ENCODE data around the gene GRIN2A. TPM values are rescaled to one million over a fixed set of nuclear protein-coding genes. Genes with fewer than 3 reads are reported as not detected.

Gene GRIN2A
- total and polyA plus RNA-seq, 2 donors (not counting 3 experiments of a cell fraction or from before 2014, with no cell fraction given): not detected

GRCh38 chr16:9787717-9788116, 394.5 kb downstream of the GRIN2A start:
- TF ChIP-seq FOS (IDR thresholded peaks at IDR 0.05; ENCODE audit: borderline replicate concordance, insufficient read depth, low read length) (peak; percentile 27), MYC (IDR thresholded peaks at IDR 0.05; ENCODE audit: low read depth, low read length) (no peak)
- Histone ChIP-seq H3K79me2 (ENCODE audit: control insufficient read depth, insufficient read depth, low read length) (no peaks in the 10 kb centered on the region), H3K9ac (replicated peaks; ENCODE audit: extremely low read depth, insufficient read depth, low read length) (no peak overlapping the region), H3K27ac (ENCODE audit: insufficient read depth, low read depth, low read length) (no peak overlapping the region), H3K9me3 (replicated peaks; ENCODE audit: control insufficient read depth, insufficient read depth, low read length) (no peaks in the 10 kb centered on the region), H2AFZ (ENCODE audit: low read depth, low read length) (no peak overlapping the region), H3K4me2 (ENCODE audit: insufficient read depth, low read length) (no peak overlapping the region), H3K4me3 (replicated peaks in 1 of 3; ENCODE audit: insufficient read depth in 1 of 3, low read depth in 1 of 3, low read length in 3 of 3) (no peak overlapping the region), H3K27me3 (ENCODE audit: control insufficient read depth in 2 of 2, insufficient read depth in 2 of 2, low read length in 2 of 2) (no peaks in the 10 kb centered on the region), H3K4me1 (ENCODE audit: control insufficient read depth, extremely low read depth, insufficient read depth, low read length) (peaks cover 4% of the 10 kb centered on the region), H3K9me1 (replicated peaks; ENCODE audit: control insufficient read depth, extremely low read depth, insufficient read depth, low read length) (no peaks in the 10 kb centered on the region), H3K36me3 (ENCODE audit: control insufficient read depth in 2 of 2, extremely low read depth in 1 of 2, insufficient read depth in 2 of 2, low read length in 2 of 2) (no peaks in the 10 kb centered on the region), H4K20me1 (replicated peaks; ENCODE audit: control insufficient read depth, extremely low read depth, insufficient read depth, low read length) (no peaks in the 10 kb centered on the region)
- DNase-seq (ENCODE audit: low read depth, low spot score): no peak
- no TSS peak for BruUV-seq (replicated peaks)
- CTCF ChIA-PET: no interaction called here
- dilution Hi-C loops (cut with MboI; ENCODE audit: extremely low pct_ligation_motif_present, low sequenced_read_pairs) (no loop called here), intact Hi-C loops (cut with micrococcal nuclease) (no loop called here)
- POLR2A ChIA-PET: no interaction called here
- FAIRE-seq: no peak

GRCh38 chr16:9780831-9781230, 401.4 kb downstream of the GRIN2A start:
- Histone ChIP-seq H3K4me2 (ENCODE audit: insufficient read depth, low read length) (no peak overlapping the region), H3K36me3 (ENCODE audit: control insufficient read depth in 2 of 2, extremely low read depth in 1 of 2, insufficient read depth in 2 of 2, low read length in 2 of 2) (no peaks in the 10 kb centered on the region), H3K27ac (ENCODE audit: insufficient read depth, low read depth, low read length) (no peak overlapping the region), H3K27me3 (ENCODE audit: control insufficient read depth in 2 of 2, insufficient read depth in 2 of 2, low read length in 2 of 2) (no peaks in the 10 kb centered on the region), H3K9ac (replicated peaks; ENCODE audit: extremely low read depth, insufficient read depth, low read length) (no peak overlapping the region), H2AFZ (ENCODE audit: low read depth, low read length) (no peak overlapping the region), H3K9me1 (replicated peaks; ENCODE audit: control insufficient read depth, extremely low read depth, insufficient read depth, low read length) (peaks cover 3% of the 10 kb centered on the region), H3K4me1 (ENCODE audit: control insufficient read depth, extremely low read depth, insufficient read depth, low read length) (no peaks in the 10 kb centered on the region), H3K9me3 (replicated peaks; ENCODE audit: control insufficient read depth, insufficient read depth, low read length) (no peaks in the 10 kb centered on the region), H4K20me1 (replicated peaks; ENCODE audit: control insufficient read depth, extremely low read depth, insufficient read depth, low read length) (no peaks in the 10 kb centered on the region), H3K79me2 (ENCODE audit: control insufficient read depth, insufficient read depth, low read length) (no peaks in the 10 kb centered on the region), H3K4me3 (replicated peaks in 1 of 3; ENCODE audit: insufficient read depth in 1 of 3, low read depth in 1 of 3, low read length in 3 of 3) (no peak overlapping the region)
- FAIRE-seq (no peak), DNase-seq (ENCODE audit: low read depth, low spot score) (no peak)
- intact Hi-C loops (cut with micrococcal nuclease) (no loop called here), dilution Hi-C loops (cut with MboI; ENCODE audit: extremely low pct_ligation_motif_present, low sequenced_read_pairs) (no loop called here)
- TF ChIP-seq JUN (IDR thresholded peaks at IDR 0.05; ENCODE audit: borderline replicate concordance, insufficient read depth, insufficient read length, low read depth): no peak
- TF ChIP-seq POLR2AphosphoS5 (IDR thresholded peaks at IDR 0.05; ENCODE audit: insufficient read depth, low read depth, low read length): no peak
- TF ChIP-seq CTCF (IDR thresholded peaks at IDR 0.05; ENCODE audit: extremely low read depth in 1 of 2, insufficient read depth in 1 of 2, low read depth in 1 of 2, low read length in 2 of 2): no peak
- no peak for TF ChIP-seq MAX (IDR thresholded peaks at IDR 0.05; ENCODE audit: insufficient read depth, insufficient read length)
- TF ChIP-seq MYC (IDR thresholded peaks at IDR 0.05; ENCODE audit: low read depth, low read length): no peak
- TF ChIP-seq EZH2 (IDR thresholded peaks at IDR 0.05; ENCODE audit: borderline replicate concordance, low read depth, low read length, severe bottlenecking): no peak
- no peak for TF ChIP-seq POLR2A (IDR thresholded peaks at IDR 0.05; ENCODE audit: low read depth, low read length)
- no peak for TF ChIP-seq FOS (IDR thresholded peaks at IDR 0.05; ENCODE audit: borderline replicate concordance, insufficient read depth, low read length)
- TF ChIP-seq GATA2 (IDR thresholded peaks at IDR 0.05; ENCODE audit: insufficient read depth, insufficient read length, low read depth, low read length): no peak
- CTCF ChIA-PET: no interaction called here
- no TSS peak for BruUV-seq (replicated peaks)
- POLR2A ChIA-PET: no interaction called here
